OCI-LY1 (cell line): ENCODE results near the gene DIO2.

Experiments
- CTCF ChIP-seq: fragments of 200-600 bp; sonication (generic), shearing (Covaris generic); IDR thresholded peaks from 2 replicates; pipeline ENCODE4 v1.5.1; 2017; ENCODE audit warnings: mild to moderate bottlenecking, antibody characterized with exemption, low read length, moderate library complexity, mixed read lengths
- EZH2 ChIP-seq: fragments of 200-600 bp; sonication (generic), shearing (Covaris generic); IDR thresholded peaks from 2 replicates; pipeline ENCODE4 v1.8.0; 2017; ENCODE audit warnings: borderline replicate concordance, mixed run types, mild to moderate bottlenecking, antibody characterized with exemption, low read length, moderate library complexity, mixed read lengths

GRCh38 chr14:80152763-80153162 is 58.5 kb downstream of the DIO2 start:
- TF ChIP-seq CTCF (no peak), EZH2 (no peak)
